DOHH2 (cell line): ENCODE measurements around the gene HEXA.

Experiments
- H3F3A ChIP-seq: fragments of 200-600 bp; sonication (generic), shearing (Covaris generic); 2 replicates; pipeline ENCODE4 v1.6.0; 2016; ENCODE audit warnings: antibody characterized with exemption, mild to moderate bottlenecking; ENCODE audit not compliant: control insufficient read depth, insufficient read depth
- H3K27ac ChIP-seq: fragments of 200-600 bp; sonication (generic); 2 replicates; pipeline ENCODE4 v1.5.1; 2014; ENCODE audit warnings: low read depth, mild to moderate bottlenecking, low read length, moderate library complexity
- H3K27me3 ChIP-seq: fragments of 200-600 bp; sonication (generic); 2 replicates; pipeline ENCODE4 v1.6.1; 2014; ENCODE audit warnings: mild to moderate bottlenecking, low read length, mixed read lengths; ENCODE audit not compliant: control insufficient read depth
- H3K36me3 ChIP-seq: fragments of 200-600 bp; sonication (generic); 2 replicates; pipeline ENCODE4 v1.6.1; 2014; ENCODE audit warnings: mild to moderate bottlenecking, low read length, moderate library complexity, mixed read lengths; ENCODE audit not compliant: control insufficient read depth
- H3K4me1 ChIP-seq: fragments of 200-600 bp; sonication (generic); 2 replicates; pipeline ENCODE4 v1.6.1; 2014; ENCODE audit warnings: mild to moderate bottlenecking, low read length, mixed read lengths; ENCODE audit not compliant: control insufficient read depth
- H3K4me2 ChIP-seq: fragments of 200-600 bp; sonication (generic); 2 replicates; pipeline ENCODE4 v1.6.0; 2014; ENCODE audit warnings: mild to moderate bottlenecking, low read length, moderate library complexity
- H3K4me3 ChIP-seq: fragments of 200-600 bp; sonication (generic); 2 replicates; pipeline ENCODE4 v1.5.1; 2014; ENCODE audit warnings: mild to moderate bottlenecking, low read length, mixed read lengths
- H3K79me2 ChIP-seq: fragments of 200-600 bp; sonication (generic); 2 replicates; pipeline ENCODE4 v1.6.1; 2014; ENCODE audit warnings: mild to moderate bottlenecking, low read length, mixed read lengths; ENCODE audit not compliant: control insufficient read depth
- H3K9me2 ChIP-seq: fragments of 200-600 bp; sonication (generic); replicated peaks from 2 replicates; pipeline ENCODE4 v1.6.1; 2014; ENCODE audit warnings: mild to moderate bottlenecking, low read length, mixed read lengths; ENCODE audit not compliant: control insufficient read depth
- H3K9me3 ChIP-seq: fragments of 200-600 bp; sonication (generic); 2 replicates; pipeline ENCODE4 v1.6.1; 2014; ENCODE audit warnings: antibody characterized with exemption, low read length, mixed read lengths; ENCODE audit not compliant: control insufficient read depth, insufficient read depth
- H4K20me1 ChIP-seq: fragments of 200-600 bp; sonication (generic); 2 replicates; pipeline ENCODE4 v1.6.0; 2014; ENCODE audit warnings: low read depth, mild to moderate bottlenecking, antibody characterized with exemption, low read length, moderate library complexity; ENCODE audit not compliant: control insufficient read depth, insufficient read depth
- EZH2phosphoT487 ChIP-seq: fragments of 200-600 bp; sonication (generic); IDR thresholded peaks from 2 replicates; pipeline ENCODE4 v1.6.1; 2017; ENCODE audit warnings: borderline replicate concordance, mild to moderate bottlenecking, antibody characterized with exemption, low read length, moderate library complexity, mixed read lengths
- TF ChIP-seq, protein P1 (sequence below): fragments of 200-600 bp; sonication (generic); IDR thresholded peaks from one replicate; pipeline ENCODE4 v1.5.1; 2014; ENCODE audit warnings: antibody characterized with exemption, mild to moderate bottlenecking, low read depth, low read length; ENCODE audit not compliant: poor library complexity, severe bottlenecking

The HEXA gene

DNA sequence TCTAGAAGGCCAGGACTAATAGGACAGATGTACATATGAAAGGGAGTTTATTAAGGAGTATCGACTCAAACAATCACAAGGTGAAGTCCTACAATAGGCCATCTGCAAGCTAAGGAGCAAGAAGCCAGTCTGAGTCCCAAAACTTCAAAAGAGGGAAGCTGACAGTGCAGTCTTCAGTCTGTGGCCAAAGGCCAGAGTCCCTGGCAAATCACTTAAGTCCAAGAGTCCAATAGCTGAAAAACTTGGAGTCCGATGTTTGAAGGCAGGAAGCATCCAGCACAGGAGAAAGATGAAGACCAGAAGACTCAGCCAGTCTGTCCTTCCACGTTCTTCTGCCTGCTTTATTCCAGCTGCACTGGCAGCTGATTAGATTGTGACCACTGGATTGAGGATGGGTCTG is 44.8 kb downstream of the HEXA start:
- no peaks in the 10 kb centered on the region for H3K4me1 ChIP-seq

DNA sequence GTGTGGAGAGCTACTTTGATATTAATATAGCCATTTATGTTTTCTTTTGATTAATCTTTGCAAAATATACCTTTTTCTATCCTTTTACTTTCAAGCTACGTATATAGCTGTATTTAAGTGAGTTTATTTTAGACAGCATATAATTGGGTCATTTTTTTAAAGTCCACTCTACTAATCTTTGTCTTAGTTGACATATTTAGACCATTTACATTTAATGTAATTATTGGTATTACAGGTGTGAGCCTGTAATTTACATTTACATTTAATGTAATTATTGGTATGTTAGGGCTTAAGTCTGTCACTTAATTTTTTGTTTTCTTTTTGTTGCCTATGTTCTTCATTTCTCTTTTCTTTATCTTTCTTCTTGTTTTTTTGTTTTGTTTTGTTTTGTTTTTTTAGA is 52.1 kb downstream of the HEXA start:
- Histone ChIP-seq H3K9me2 (no peaks in the 10 kb centered on the region), H3K27ac (no peak overlapping the region), H3K4me2 (no peak overlapping the region), H3K27me3 (peaks cover 4% of the 10 kb centered on the region; the same call in 1 of the 2 replicates), H3K36me3 (no peaks in the 10 kb centered on the region), H3K9me3 (no peaks in the 10 kb centered on the region; the same call in 1 of the 2 replicates), H3K79me2 (no peaks in the 10 kb centered on the region), H4K20me1 (no peaks in the 10 kb centered on the region), H3K4me1 (peaks cover 9% of the 10 kb centered on the region), H3K4me3 (no peak overlapping the region), H3F3A (no peaks in the 10 kb centered on the region)
- TF ChIP-seq, protein P1, sequence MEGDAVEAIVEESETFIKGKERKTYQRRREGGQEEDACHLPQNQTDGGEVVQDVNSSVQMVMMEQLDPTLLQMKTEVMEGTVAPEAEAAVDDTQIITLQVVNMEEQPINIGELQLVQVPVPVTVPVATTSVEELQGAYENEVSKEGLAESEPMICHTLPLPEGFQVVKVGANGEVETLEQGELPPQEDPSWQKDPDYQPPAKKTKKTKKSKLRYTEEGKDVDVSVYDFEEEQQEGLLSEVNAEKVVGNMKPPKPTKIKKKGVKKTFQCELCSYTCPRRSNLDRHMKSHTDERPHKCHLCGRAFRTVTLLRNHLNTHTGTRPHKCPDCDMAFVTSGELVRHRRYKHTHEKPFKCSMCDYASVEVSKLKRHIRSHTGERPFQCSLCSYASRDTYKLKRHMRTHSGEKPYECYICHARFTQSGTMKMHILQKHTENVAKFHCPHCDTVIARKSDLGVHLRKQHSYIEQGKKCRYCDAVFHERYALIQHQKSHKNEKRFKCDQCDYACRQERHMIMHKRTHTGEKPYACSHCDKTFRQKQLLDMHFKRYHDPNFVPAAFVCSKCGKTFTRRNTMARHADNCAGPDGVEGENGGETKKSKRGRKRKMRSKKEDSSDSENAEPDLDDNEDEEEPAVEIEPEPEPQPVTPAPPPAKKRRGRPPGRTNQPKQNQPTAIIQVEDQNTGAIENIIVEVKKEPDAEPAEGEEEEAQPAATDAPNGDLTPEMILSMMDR = no peak
- TF ChIP-seq EZH2phosphoT487 = no peak

More for the DNA sequence above, 44.8 kb downstream of the HEXA start:
- H3K4me2 ChIP-seq = no peak overlapping the region
- no peak overlapping the region for H3K27ac ChIP-seq
- no peaks in the 10 kb centered on the region for H3K9me3 ChIP-seq
- TF ChIP-seq EZH2phosphoT487 = no peak
- H4K20me1 ChIP-seq = no peaks in the 10 kb centered on the region
- H3K79me2 ChIP-seq = no peaks in the 10 kb centered on the region
- no peaks in the 10 kb centered on the region for H3K36me3 ChIP-seq
- no peaks in the 10 kb centered on the region for H3F3A ChIP-seq
- H3K9me2 ChIP-seq = no peaks in the 10 kb centered on the region
- H3K4me3 ChIP-seq = no peak overlapping the region
- no peaks in the 10 kb centered on the region for H3K27me3 ChIP-seq

DNA sequence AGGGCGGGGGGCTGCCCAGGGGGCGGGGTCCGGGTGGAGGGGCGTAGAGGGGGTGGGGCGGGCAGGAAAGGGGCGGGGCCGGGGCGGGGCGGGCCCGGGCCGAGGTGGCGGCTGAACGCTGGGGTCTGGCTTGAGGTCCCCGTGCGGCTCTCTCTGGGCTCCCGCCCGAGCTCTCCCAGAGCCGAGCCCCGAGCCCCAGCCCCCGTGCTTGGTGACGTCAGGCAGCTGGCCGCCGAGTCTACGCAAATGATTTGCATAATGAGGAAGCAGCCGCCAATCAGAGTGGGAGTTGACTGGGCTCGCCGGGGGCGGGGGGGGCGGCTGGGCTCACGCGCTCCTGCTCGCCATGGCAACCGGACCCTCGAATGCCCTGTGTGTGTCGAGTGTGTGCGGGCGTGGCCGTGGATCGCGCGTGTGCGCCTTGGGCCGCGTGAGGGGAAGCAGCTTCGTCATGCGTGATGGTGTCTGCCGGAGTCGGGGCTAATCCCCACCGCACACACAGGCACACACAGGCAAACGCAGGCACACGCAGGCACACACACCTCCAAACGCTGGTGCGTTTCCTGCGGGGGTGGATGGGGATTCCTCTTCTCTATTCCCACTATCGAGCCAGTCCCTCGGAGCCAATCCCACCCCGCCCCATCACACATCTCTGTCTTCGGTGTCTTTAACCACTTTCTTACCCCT is 55.7 kb downstream of the HEXA start, which contains the start of gene CELF6:
CELF6 (minus strand) TSS at position 173 of the 687 bp plus-strand sequence. CDS start 283 bp downstream, outside the sequence.
- no peaks in the 10 kb centered on the region; the same call in 1 of the 2 replicates for H3K9me3 ChIP-seq
- no peaks in the 10 kb centered on the region for H3K36me3 ChIP-seq
- H3K4me3 ChIP-seq = peak within 1 kb of the TSS; percentile 89
- no peaks in the 10 kb centered on the region for H3K79me2 ChIP-seq
- H3F3A ChIP-seq = no peaks in the 10 kb centered on the region
- H3K4me1 ChIP-seq = peaks cover 9% of the 10 kb centered on the region
- TF ChIP-seq, protein P1 = no peak
- TF ChIP-seq EZH2phosphoT487 = no peak
- no peaks in the 10 kb centered on the region for H4K20me1 ChIP-seq
- no peak within 1 kb of the TSS for H3K27ac ChIP-seq
- peak within 1 kb of the TSS; percentile 99 for H3K4me2 ChIP-seq
- H3K9me2 ChIP-seq = no peaks in the 10 kb centered on the region
- peaks cover 27% of the 10 kb centered on the region for H3K27me3 ChIP-seq

DNA sequence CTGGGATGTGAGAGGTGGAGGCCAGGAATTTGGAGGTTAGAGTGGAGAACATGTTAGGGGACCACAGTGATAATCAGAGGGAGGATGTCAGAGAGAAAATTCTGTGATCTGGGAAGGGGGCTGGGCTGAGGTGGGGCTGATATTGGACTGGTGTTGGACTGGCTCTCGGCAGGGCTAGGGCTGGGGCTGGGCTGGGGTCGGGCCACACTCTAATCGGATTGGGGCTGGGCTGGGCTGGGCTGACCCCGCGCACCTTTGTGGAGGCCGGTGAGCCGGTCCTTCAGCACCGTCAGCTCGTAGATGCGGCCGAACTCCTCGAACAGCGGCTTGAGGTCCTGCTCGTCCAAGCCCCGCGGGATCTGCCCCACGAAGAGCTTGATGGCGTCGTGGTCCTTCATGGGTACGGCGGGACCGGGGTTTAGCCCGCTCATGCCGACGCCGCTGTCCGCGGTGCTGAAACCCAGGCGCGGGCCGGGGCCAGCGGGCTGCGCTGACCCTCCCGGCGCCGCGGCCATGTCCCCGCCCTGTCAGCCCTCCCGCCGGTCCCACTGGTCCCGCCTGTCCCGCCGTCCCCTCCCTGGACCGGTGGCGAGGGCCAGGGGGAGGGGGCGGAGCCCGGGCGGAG is 56.3 kb downstream of the HEXA start:
- Histone ChIP-seq H3K4me1 (peaks cover 9% of the 10 kb centered on the region), H3K36me3 (no peaks in the 10 kb centered on the region), H3K27ac (no peak overlapping the region), H3K9me2 (no peaks in the 10 kb centered on the region), H4K20me1 (no peaks in the 10 kb centered on the region), H3F3A (no peaks in the 10 kb centered on the region), H3K9me3 (no peaks in the 10 kb centered on the region; the same call in 1 of the 2 replicates), H3K79me2 (no peaks in the 10 kb centered on the region), H3K4me3 (no peak overlapping the region), H3K27me3 (peaks cover 29% of the 10 kb centered on the region), H3K4me2 (no peak overlapping the region)
- TF ChIP-seq, protein P1 = no peak
- no peak for TF ChIP-seq EZH2phosphoT487
